ENCODE data around the gene VGF.

Gene VGF

GRCh38 chr7:101185258-101185839, 20.0 kb upstream of the VGF start:
- DNase-seq: no peak

GRCh38 chr7:101180130-101180755, 14.9 kb upstream of the VGF start, which contains the start of gene NAT16:
Gene NAT16, minus strand, starts transcription at chr7:101180293. Its CDS starts 5,486 bp downstream, at chr7:101174807.
- no peak for DNase-seq

GRCh38 chr7:101179713-101180112, 14.3 kb upstream of the VGF start:
- no peak for DNase-seq

GRCh38 chr7:101179117-101179516, 13.7 kb upstream of the VGF start:
- DNase-seq: no peak

- no peak for DNase-seq
Observed at GRCh38 chr7:101177644-101178043, 12.3 kb upstream of the VGF start.

- DNase-seq: no peak
Observed at GRCh38 chr7:101175664-101176063, 10.3 kb upstream of the VGF start.

GRCh38 chr7:101174322-101174854, 9.0 kb upstream of the VGF start:
- DNase-seq: no peak

- peak; percentile 77 for DNase-seq
Observed at GRCh38 chr7:101173752-101174244, 8.4 kb upstream of the VGF start.

- DNase-seq: no peak
Observed at GRCh38 chr7:101172854-101173751, 7.7 kb upstream of the VGF start.

GRCh38 chr7:101172005-101172853, 6.9 kb upstream of the VGF start:
- DNase-seq: no peak

- DNase-seq: no peak
Observed at GRCh38 chr7:101171442-101171837, 6.1 kb upstream of the VGF start.

- DNase-seq: no peak
Observed at GRCh38 chr7:101170617-101171441, 5.5 kb upstream of the VGF start.

- DNase-seq: peak; percentile 75
Observed at GRCh38 chr7:101169838-101170551, 4.6 kb upstream of the VGF start.

GRCh38 chr7:101169110-101169837, 3.9 kb upstream of the VGF start:
- no peak for DNase-seq

GRCh38 chr7:101168412-101169049, 3.2 kb upstream of the VGF start:
- DNase-seq: no peak

- no peak for DNase-seq
Observed at GRCh38 chr7:101167645-101168411, 2.5 kb upstream of the VGF start.

- no peak for DNase-seq
Observed at GRCh38 chr7:101166909-101167644, 1.7 kb upstream of the VGF start.

- no peak for DNase-seq
Observed at GRCh38 chr7:101166648-101166908, 1.2 kb upstream of the VGF start.
